NCI-H2081 treated with DMSO at 0.1 percent for 48 hours (cell line): ENCODE data around the gene IL31RA.

Source experiments
- DNase-seq: peaks from one replicate; lab custom pipeline; 2025; lab: John Stamatoyannopoulos, UW

IL31RA gene

DNA sequence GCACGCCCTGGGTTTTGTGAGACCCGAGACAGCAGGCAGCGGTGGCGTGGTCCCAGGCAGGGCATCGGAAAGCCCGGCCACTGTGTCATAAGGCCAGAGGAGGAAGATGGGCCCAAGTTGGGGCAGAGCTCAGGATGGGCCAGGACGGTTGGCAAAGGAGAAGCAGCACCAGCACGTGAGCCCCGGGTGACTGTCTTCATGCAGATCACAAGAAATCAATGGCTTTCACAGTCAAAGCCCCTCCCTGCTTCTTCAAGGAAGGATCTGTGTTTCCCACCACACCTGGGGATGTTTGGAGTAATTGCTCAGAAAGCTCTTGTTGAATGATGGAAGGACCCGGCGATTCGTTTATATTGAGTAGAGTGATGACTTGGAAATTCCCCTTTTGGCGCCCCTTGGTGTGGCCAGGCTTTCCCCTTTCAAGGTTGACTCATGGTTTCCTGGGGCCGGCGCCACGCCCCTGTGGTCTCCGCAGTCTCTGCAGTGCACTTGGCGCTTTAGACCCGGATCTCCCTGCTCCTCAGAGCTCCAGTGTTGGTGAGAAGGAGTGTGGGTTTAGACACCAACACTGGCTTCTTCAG is 52.1 kb downstream of the IL31RA start:
- no peak for DNase-seq

DNA sequence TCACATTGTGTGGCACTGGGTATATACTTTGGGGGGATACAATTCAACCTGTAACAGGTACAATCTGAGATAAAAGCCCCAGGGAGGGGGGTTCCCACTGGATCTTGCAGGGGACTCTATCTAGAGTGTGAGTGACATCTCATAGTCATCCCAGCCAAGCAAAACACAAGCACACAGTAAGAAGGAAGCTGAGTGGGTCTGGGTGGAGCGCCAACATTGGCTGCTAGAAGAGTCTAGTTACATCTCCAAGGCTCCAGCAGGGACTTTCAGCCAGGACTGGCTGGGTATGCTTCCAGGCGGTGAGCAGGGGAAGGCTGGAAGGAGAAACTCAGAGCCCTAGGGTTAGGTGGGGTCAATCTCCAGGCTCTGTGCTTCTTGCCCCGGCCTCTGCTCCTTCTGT is 53.0 kb downstream of the IL31RA start:
- DNase-seq = no peak

DNA sequence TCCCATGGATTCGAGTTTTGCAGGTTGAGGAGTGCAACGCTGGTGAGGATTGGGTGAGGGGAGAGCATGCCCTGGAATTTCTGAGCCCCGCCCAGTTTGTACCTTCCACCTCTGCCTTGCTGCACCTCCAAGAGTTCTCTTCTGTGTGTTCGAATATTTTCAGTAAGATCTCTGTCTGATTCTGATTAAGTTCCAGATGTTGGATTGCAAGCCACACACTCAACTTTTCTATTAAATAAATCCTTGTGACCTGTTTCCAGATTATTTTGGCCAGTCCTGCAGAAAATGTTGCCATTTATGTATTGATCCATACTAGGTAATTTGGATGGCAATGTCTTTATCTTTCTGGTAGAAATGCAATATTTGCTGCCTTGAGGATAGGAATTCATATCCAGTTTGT is 54.1 kb downstream of the IL31RA start:
- DNase-seq = no peak

GRCh38 chr5:55907927-55908326 is 56.8 kb downstream of the IL31RA start:
- no peak for DNase-seq

- no peak for DNase-seq
Measured at GRCh38 chr5:55908804-55909203, 57.6 kb downstream of the IL31RA start.

- DNase-seq = no peak
Measured at GRCh38 chr5:55911784-55912653, 60.9 kb downstream of the IL31RA start.

- DNase-seq = no peak
Measured at GRCh38 chr5:55913466-55914413, 62.6 kb downstream of the IL31RA start.

DNA sequence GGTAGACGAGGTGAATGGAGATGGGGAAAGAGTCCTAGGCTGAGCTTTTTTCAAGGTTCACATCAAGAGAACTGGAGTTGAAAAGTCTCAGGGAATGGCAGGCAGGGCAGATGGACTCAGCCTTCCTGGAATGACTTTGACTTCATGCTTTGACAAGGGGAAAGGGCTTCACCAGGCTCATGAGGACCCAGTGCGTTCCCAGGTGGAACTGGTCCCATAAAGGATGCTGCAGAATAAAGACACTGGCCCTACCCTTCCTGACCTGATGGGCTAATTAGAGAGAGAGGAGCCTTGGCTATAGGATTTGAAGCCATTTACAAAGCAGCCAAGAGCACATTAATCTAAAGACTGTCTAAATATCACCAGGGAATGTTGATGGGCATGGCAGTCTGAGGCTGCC is 63.8 kb downstream of the IL31RA start:
- no peak for DNase-seq

DNA sequence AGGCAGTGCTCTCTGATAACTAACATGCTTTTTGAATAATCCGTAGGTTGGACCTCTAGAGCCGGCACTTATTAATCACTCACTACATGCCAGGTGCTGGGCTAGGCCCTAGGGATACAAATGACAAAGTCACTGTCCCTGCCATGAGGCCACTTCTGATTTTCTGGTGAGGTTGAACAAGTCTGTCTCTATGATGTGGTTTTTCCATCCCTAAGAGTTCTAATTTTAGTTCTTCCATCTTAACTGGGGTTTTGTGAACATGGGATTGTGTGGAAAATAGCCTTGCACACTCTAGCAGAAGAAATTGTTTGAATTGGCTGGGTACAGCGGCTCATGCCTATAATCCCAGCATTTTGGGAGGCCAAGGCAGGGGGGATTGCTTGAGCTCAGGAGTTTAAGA is 64.6 kb downstream of the IL31RA start:
- no peak for DNase-seq

- DNase-seq = no peak
Measured at GRCh38 chr5:55916986-55917385, 65.8 kb downstream of the IL31RA start.

- no peak for DNase-seq
Measured at GRCh38 chr5:55917402-55918086, 66.4 kb downstream of the IL31RA start.

GRCh38 chr5:55918087-55919035 is 67.2 kb downstream of the IL31RA start:
- DNase-seq = no peak

- no peak for DNase-seq
Measured at GRCh38 chr5:55919625-55920024, 68.5 kb downstream of the IL31RA start.

DNA sequence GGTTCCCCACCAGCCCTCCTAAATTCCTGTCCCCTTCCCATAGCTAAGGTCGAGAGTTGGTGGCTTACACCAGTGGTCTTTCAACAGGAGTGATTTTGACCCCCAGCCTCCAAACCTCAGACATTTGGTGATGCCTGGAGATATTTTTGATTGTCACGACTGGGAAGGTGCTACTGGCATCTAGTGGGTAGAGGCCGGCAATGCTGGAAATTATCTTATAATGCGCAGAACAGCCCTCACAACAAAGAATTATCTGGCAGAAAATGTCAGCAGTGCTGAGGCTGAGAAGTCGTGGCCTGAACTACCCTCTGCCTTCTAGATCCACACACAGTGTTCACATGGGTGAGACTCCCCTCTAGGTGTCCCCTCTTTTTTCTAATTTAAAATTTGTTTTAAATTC is 69.6 kb downstream of the IL31RA start:
- DNase-seq = no peak

DNA sequence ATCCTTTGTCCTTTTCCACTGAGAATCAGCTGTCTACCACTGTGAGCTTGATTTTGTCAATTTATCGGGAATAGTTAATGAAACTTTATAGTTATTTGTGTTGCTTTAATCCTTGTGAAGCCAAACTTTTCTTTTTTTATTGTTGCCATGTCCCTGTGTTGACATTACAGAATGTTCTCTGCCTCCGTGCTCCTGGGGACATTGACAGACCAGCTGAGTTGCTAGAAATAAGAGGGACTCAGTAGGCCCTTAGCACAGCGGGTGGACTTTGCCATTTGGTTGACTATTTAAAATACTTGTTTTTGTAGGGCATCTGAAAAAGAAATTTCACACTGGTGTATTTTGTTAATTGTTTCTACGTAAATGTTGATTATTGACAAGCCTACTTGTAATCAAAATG is 70.5 kb downstream of the IL31RA start:
- DNase-seq = no peak

GRCh38 chr5:55923177-55923771 is 72.1 kb downstream of the IL31RA start:
- DNase-seq = no peak

DNA sequence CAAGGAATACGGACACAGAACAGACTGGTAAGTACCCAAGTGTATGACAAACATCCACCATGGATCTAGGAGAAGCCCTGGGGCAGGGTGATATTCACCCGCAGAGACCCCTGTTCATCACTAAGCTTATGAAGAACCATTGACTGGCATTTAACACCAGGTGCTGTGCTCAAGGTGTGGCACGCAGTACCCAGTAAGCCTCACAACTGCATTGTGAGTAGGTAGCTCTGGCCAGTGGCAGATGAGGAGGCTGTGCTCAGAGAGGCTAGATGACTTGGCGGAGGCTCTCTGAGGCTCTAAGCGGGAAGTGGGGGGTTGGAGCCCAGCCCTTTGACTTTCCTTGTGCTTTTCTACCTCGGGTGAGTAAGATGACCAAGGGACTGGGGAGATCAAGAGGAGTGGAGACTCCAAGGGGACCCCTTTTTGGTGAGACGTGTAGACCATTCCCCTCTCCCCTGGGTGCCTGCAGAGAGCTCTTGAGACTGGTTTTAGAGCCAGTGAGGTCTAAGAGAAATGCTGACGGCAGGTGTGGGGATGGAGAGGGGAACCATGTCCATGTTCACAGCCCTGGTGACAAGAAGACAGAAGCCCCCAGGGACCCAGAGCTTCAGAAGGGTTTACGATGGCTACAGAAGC is 72.8 kb downstream of the IL31RA start:
- DNase-seq = no peak

GRCh38 chr5:55924744-55925143 is 73.6 kb downstream of the IL31RA start:
- no peak for DNase-seq

- no peak for DNase-seq
Measured at GRCh38 chr5:55925181-55925580, 74.0 kb downstream of the IL31RA start.

DNA sequence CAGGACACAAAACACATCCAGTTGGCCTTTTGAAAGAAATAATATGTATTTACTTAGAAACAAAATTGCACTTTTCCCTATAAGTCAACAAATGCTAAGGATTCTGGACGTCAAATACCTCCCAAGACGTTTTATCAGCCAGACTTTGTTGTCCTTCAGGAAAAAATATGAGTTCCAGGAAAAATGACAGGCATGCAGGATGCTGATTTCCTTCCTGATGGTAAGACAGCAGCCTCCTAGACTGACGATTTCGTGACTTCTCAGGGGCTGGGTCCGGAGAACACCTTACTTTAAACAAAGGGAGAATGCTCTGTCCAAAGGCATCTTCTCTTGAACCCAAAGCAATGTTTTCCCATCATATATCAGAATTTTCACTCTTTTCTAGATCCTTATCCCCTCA is 74.6 kb downstream of the IL31RA start:
- DNase-seq = no peak
